ENCODE measurements around the gene C1orf94. TPM values are rescaled to one million over a fixed set of nuclear protein-coding genes. Genes with fewer than 3 reads are reported as not detected.

Gene C1orf94
- polyA plus RNA-seq, 1 donor (not counting 4 experiments of a cell fraction or from before 2014, with no cell fraction given), result 0.05 TPM

DNA sequence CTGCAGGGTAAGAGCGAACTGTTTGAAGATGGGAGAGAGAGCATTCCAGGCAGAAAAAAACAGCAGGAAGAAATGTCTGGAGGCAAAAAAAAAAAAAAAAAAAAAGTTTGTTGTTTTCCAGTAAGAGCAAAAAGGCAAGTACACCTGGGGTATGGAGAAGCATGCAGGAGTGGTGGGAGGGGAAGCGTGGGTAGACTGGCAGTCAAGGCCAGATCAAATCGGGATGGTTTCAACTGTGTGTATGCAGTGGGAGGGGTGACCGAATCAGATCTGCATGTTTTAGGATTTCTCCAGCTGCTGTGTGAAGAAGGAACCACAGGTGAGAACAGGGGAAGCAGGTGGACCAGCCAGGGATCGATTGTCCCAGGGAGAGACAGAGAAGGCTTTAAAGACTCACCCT, 46.4 kb upstream of the C1orf94 start:
- TF ChIP-seq EZH2 (IDR thresholded peaks at IDR 0.05; ENCODE audit: low read length), result no peak
- TF ChIP-seq, protein P1, sequence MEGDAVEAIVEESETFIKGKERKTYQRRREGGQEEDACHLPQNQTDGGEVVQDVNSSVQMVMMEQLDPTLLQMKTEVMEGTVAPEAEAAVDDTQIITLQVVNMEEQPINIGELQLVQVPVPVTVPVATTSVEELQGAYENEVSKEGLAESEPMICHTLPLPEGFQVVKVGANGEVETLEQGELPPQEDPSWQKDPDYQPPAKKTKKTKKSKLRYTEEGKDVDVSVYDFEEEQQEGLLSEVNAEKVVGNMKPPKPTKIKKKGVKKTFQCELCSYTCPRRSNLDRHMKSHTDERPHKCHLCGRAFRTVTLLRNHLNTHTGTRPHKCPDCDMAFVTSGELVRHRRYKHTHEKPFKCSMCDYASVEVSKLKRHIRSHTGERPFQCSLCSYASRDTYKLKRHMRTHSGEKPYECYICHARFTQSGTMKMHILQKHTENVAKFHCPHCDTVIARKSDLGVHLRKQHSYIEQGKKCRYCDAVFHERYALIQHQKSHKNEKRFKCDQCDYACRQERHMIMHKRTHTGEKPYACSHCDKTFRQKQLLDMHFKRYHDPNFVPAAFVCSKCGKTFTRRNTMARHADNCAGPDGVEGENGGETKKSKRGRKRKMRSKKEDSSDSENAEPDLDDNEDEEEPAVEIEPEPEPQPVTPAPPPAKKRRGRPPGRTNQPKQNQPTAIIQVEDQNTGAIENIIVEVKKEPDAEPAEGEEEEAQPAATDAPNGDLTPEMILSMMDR (optimal IDR thresholded peaks at IDR 0.05 in 1 of 3, IDR thresholded peaks at IDR 0.05 in 1 of 3, conservative IDR thresholded peaks at IDR 0.05 in 1 of 3; ENCODE audit: extremely low read depth in 1 of 3, insufficient read depth in 2 of 3, low read length in 3 of 3), result no peak
- dilution Hi-C loops (cut with MboI; ENCODE audit: extremely low pct_ligation_motif_present, low sequenced_read_pairs), result no loop called here
- Histone ChIP-seq H3K79me2 (ENCODE audit: control insufficient read depth, insufficient read depth, low read length) (no peaks in the 10 kb centered on the region), H3K9ac (ENCODE audit: control insufficient read depth, extremely low read depth, insufficient read depth, low read length) (no peak overlapping the region), H3K4me2 (ENCODE audit: control insufficient read depth, extremely low read depth, insufficient read depth, low read depth, low read length) (no peak overlapping the region), H2AFZ (ENCODE audit: control insufficient read depth, low read length) (no peak overlapping the region), H3K27ac (ENCODE audit: control insufficient read depth, insufficient read depth, low read length) (no peak overlapping the region), H3K9me3 (ENCODE audit: control insufficient read depth, low read depth, low read length) (no peaks in the 10 kb centered on the region), H3K4me1 (ENCODE audit: control insufficient read depth, extremely low read depth, insufficient read depth, low read length) (peaks cover 15% of the 10 kb centered on the region), H3K4me3 (ENCODE audit: control insufficient read depth in 2 of 3, extremely low read depth in 1 of 3, insufficient read depth in 2 of 3, low read depth in 1 of 3, low read length in 3 of 3) (no peak overlapping the region), H4K20me1 (ENCODE audit: control insufficient read depth, extremely low read depth, insufficient read depth, low read length) (no peaks in the 10 kb centered on the region), H3K9me1 (ENCODE audit: control insufficient read depth, extremely low read depth, insufficient read depth, low read length) (no peaks in the 10 kb centered on the region), H3K36me3 (ENCODE audit: control insufficient read depth in 2 of 2, extremely low read depth in 1 of 2, insufficient read depth in 2 of 2, low read length in 2 of 2) (no peaks in the 10 kb centered on the region), H3K27me3 (ENCODE audit: control insufficient read depth, extremely low read depth, insufficient read depth, low read length) (no peaks in the 10 kb centered on the region)
- no peak for FAIRE-seq
- no peak for DNase-seq (ENCODE audit: low read depth, low spot score)

DNA sequence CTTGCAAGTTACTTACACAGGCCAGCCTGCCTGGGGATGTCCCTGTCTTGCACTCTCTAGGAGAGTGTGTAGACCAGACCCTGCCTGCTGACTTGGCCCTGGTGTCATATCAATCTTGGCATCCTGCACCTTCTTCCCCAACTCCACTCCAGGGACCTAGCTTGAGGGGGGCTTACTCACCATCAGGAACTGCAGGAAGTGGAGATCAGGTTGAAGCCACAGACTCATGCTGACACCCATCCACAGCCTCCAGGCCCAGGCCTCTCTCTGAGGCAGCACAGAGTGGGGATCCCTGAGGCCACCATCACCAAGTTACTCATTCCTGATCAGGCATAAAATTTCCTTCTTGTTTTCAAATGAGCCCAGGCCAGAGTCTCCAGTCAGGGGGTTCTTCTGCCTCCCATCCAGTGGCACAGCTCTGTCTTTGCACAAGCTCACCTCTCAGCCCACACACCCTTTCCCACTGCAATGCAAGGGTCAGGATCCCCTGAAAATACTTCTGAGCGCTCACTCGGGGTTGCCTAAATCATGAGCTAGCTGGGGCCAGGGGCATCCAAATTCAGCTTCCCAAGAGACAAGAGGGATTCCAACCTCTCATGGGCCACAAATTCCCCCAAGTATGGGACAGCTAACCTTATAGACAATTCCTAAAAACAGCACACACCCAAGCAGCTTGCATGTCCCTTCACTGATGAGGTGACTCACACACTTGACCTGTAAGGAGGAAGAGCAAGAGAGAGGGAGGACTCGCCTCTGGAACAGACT, 45.1 kb upstream of the C1orf94 start:
- H3K27me3 ChIP-seq (ENCODE audit: control insufficient read depth, extremely low read depth, insufficient read depth, low read length), result no peaks in the 10 kb centered on the region
- FAIRE-seq (peak; percentile 82), DNase-seq (ENCODE audit: low read depth, low spot score) (no peak)
- no peaks in the 10 kb centered on the region for H4K20me1 ChIP-seq (ENCODE audit: control insufficient read depth, extremely low read depth, insufficient read depth, low read length)
- H2AFZ ChIP-seq (ENCODE audit: control insufficient read depth, low read length), result no peak overlapping the region
- no peak overlapping the region for H3K27ac ChIP-seq (ENCODE audit: control insufficient read depth, insufficient read depth, low read length)
- no peaks in the 10 kb centered on the region for H3K9me1 ChIP-seq (ENCODE audit: control insufficient read depth, extremely low read depth, insufficient read depth, low read length)
- no peak overlapping the region for H3K9ac ChIP-seq (ENCODE audit: control insufficient read depth, extremely low read depth, insufficient read depth, low read length)
- H3K9me3 ChIP-seq (ENCODE audit: control insufficient read depth, low read depth, low read length), result no peaks in the 10 kb centered on the region
- no peak overlapping the region for H3K4me3 ChIP-seq (ENCODE audit: control insufficient read depth in 2 of 3, extremely low read depth in 1 of 3, insufficient read depth in 2 of 3, low read depth in 1 of 3, low read length in 3 of 3)
- H3K79me2 ChIP-seq (ENCODE audit: control insufficient read depth, insufficient read depth, low read length), result no peaks in the 10 kb centered on the region
- TF ChIP-seq EZH2 (IDR thresholded peaks at IDR 0.05; ENCODE audit: low read length), result no peak
- TF ChIP-seq, protein P1 (optimal IDR thresholded peaks at IDR 0.05 in 1 of 3, IDR thresholded peaks at IDR 0.05 in 1 of 3, conservative IDR thresholded peaks at IDR 0.05 in 1 of 3; ENCODE audit: extremely low read depth in 1 of 3, insufficient read depth in 2 of 3, low read length in 3 of 3), result no peak
- H3K4me1 ChIP-seq (ENCODE audit: control insufficient read depth, extremely low read depth, insufficient read depth, low read length), result peaks cover 15% of the 10 kb centered on the region
- no peak overlapping the region for H3K4me2 ChIP-seq (ENCODE audit: control insufficient read depth, extremely low read depth, insufficient read depth, low read depth, low read length)
- dilution Hi-C loops (cut with MboI; ENCODE audit: extremely low pct_ligation_motif_present, low sequenced_read_pairs), result no loop called here
- no peaks in the 10 kb centered on the region for H3K36me3 ChIP-seq (ENCODE audit: control insufficient read depth in 2 of 2, extremely low read depth in 1 of 2, insufficient read depth in 2 of 2, low read length in 2 of 2)

Measured in keratinocyte (primary cell).